ENCODE results near the gene SH3GL1. TPM values are rescaled to one million over a fixed set of nuclear protein-coding genes. Genes with fewer than 3 reads are reported as not detected.
A peak's percentile ranks its signal among the peaks of the same experiment; 100 is the strongest.

The SH3GL1 gene
- polyA plus RNA-seq, 2 of the 4 experiments (the other 2 are of a cell fraction) = 20.1 to 34.7 TPM

DNA sequence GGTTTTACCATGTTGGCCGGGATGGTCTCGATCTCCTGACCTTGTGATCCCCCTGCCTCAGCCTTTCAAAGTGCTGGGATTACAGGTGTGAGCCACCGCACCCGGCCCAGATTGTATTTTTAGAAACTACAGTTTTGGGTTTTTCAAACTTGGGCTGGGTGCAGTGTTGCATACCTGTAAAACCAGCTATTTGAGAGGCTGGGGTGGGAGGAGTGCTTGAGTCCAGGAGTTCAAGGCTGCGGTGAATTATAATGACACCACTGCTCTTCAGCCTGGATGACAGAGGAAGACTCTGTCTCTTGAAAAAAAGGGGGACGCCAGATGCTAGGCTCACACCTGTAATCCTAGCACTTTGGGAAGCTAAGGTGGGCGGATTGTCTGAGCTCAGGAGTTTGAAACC, 6.3 kb upstream of the SH3GL1 start:
- TF ChIP-seq ZC3H11A (IDR thresholded peaks at IDR 0.05) (no peak), HOXB5 (CRISPR knock-in tag; IDR thresholded peaks at IDR 0.05) (no peak), HOXB13 (CRISPR knock-in tag; IDR thresholded peaks at IDR 0.05; ENCODE audit: low read depth) (no peak), JUNB (IDR thresholded peaks at IDR 0.05) (no peak), TP53 (CRISPR knock-in tag; IDR thresholded peaks at IDR 0.05) (no peak), KDM1A (IDR thresholded peaks at IDR 0.05; ENCODE audit: low read depth) (no peak), SMC3 (IDR thresholded peaks at IDR 0.05) (no peak), NFE2L2 (conservative IDR thresholded peaks at IDR 0.05; ENCODE audit: low read length) (no peak), BCL3 (IDR thresholded peaks at IDR 0.05) (no peak)
- TF ChIP-seq, protein P1, sequence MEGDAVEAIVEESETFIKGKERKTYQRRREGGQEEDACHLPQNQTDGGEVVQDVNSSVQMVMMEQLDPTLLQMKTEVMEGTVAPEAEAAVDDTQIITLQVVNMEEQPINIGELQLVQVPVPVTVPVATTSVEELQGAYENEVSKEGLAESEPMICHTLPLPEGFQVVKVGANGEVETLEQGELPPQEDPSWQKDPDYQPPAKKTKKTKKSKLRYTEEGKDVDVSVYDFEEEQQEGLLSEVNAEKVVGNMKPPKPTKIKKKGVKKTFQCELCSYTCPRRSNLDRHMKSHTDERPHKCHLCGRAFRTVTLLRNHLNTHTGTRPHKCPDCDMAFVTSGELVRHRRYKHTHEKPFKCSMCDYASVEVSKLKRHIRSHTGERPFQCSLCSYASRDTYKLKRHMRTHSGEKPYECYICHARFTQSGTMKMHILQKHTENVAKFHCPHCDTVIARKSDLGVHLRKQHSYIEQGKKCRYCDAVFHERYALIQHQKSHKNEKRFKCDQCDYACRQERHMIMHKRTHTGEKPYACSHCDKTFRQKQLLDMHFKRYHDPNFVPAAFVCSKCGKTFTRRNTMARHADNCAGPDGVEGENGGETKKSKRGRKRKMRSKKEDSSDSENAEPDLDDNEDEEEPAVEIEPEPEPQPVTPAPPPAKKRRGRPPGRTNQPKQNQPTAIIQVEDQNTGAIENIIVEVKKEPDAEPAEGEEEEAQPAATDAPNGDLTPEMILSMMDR (IDR thresholded peaks at IDR 0.05) = no peak
- no peaks in the 10 kb centered on the region for H3K9me3 ChIP-seq
- ATAC-seq = no peak
- no peak overlapping the region for H3K27ac ChIP-seq
- no peak for DNase-seq (ENCODE audit: low read depth in 1 of 2, low spot score in 1 of 2)
- H3K4me1 ChIP-seq = peaks cover 18% of the 10 kb centered on the region
- 93% methylated on average over 7 of the region's 7 CpGs for WGBS (ENCODE audit: missing lambda C conversion rate)
- no peak overlapping the region for H3K4me2 ChIP-seq
- no peak for FAIRE-seq
- H3K4me3 ChIP-seq = no peak overlapping the region
- POLR2A ChIA-PET = no interaction called here
- CTCF ChIA-PET = no interaction called here

DNA sequence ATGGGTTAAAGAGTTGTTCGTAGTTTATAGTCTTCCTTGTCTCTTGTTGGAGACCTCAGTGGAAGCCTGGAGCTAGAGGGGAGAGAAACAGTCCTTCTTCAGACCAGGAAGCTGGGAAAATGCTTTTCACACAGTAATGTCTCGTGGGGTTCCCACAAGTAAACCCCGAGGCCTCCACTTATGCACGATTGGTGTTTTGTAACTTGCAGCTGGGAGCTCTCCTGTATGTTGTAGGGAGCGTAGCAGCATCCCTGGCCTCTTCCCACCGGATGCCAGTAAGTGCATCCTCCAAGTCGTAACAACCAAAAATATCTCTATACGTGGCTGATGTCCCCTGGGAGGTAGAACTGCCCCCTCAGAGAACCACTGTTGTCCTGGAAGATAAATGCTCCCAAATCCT, 5.6 kb upstream of the SH3GL1 start:
- TF ChIP-seq BCL3 (IDR thresholded peaks at IDR 0.05) (no peak), ZNF302 (CRISPR knock-in tag; IDR thresholded peaks at IDR 0.05) (no peak), HDAC2 (IDR thresholded peaks at IDR 0.05) (no peak), ESRRA (IDR thresholded peaks at IDR 0.05; ENCODE audit: borderline replicate concordance, low read length) (no peak), CHD4 (IDR thresholded peaks at IDR 0.05; ENCODE audit: borderline replicate concordance) (no peak), POLR2A (IDR thresholded peaks at IDR 0.05; ENCODE audit: low read length) (no peak)
- Histone ChIP-seq H3K4me1 (peaks cover 23% of the 10 kb centered on the region), H3K27ac (no peak overlapping the region), H3K9me3 (no peaks in the 10 kb centered on the region), H3K4me3 (no peak overlapping the region), H3K4me2 (no peak overlapping the region)
- FAIRE-seq (no peak), ATAC-seq (no peak), DNase-seq (ENCODE audit: low read depth in 1 of 2, low spot score in 1 of 2) (no peak)
- POLR2A ChIA-PET = no interaction called here
- WGBS (ENCODE audit: missing lambda C conversion rate) = 87% methylated on average over 8 of the region's 8 CpGs
- CTCF ChIA-PET = no interaction called here

DNA sequence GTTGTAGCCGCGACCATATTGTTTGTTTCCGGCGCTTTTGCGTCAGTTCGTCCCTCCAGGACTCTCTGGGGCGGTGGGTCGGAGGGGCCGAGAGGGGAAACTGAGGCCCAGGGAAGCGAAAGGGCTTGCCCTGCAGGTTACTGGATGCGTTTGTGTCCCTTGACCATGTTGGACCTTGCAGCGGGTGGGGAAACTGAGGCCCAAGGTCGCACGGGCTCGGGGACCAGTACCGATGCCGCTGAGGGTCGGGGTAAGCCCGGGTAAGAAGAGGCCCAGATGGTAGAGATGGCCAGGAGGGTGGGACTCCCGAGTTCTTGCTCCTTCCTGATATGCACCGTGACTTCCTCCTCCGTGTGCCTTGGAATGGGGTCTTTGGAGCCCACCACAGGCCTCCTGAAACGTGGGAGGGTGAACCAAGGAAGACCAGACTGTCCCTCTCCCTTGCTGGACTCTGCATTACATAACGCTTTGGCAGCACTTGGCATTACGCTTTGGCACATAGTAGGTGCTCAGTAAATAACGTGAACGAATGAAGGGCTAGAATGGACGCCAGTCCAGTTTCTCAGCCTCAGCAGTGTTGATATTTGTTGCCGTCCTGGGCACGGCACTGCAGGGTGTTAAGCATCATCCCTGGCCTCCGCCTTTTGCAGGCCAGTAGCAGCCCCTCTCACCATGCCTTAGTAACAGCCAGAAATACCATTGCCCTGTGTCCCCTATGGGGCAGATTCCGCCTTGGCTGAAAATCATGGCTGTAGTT, 2.8 kb upstream of the SH3GL1 start:
- H3K4me3 ChIP-seq = peak overlapping the region; percentile 91
- TF ChIP-seq JUN (IDR thresholded peaks at IDR 0.05) = no peak
- TF ChIP-seq BCL3 (IDR thresholded peaks at IDR 0.05) = no peak
- no peak for TF ChIP-seq CBX8 (IDR thresholded peaks at IDR 0.05)
- FAIRE-seq = no peak
- H3K4me2 ChIP-seq = peak overlapping the region; percentile 99
- 9% methylated on average over 19 of the region's 32 CpGs for WGBS (ENCODE audit: missing lambda C conversion rate)
- peak overlapping the region; percentile 87 to 98 for H3K27ac ChIP-seq
- CTCF ChIA-PET = no interaction called here
- DNase-seq (ENCODE audit: low read depth in 1 of 2, low spot score in 1 of 2) = peak in 1 of 2 experiments; percentile 11
- H3K4me1 ChIP-seq = peaks cover 26% of the 10 kb centered on the region
- POLR2A ChIA-PET = interaction anchor here (1.3 kb wide), 2 partner anchors 13 to 29 kb away, joined by 3 to 4 read pairs; no protein-coding TSS in a partner anchor
- ATAC-seq = no peak
- H3K9me3 ChIP-seq = no peaks in the 10 kb centered on the region
